HepG2 (cell line): ENCODE data around the gene CNPY4. TPM values are rescaled to one million over a fixed set of nuclear protein-coding genes. Genes with fewer than 3 reads are reported as not detected.

Experiments used
- ARNTL ChIP-seq: sonication (generic); formaldehyde crosslinking; IDR thresholded peaks from 2 replicates; pipeline ENCODE4 v1.4.0; 2020; ENCODE audit warnings: mild to moderate bottlenecking, missing genetic modification reagents
- BCL6 ChIP-seq: IDR thresholded peaks from 2 replicates; pipeline ENCODE4 v1.6.1; 2016; ENCODE audit warnings: missing genetic modification reagents, missing compliant biosample characterization
- MEIS2 ChIP-seq: sonication (generic); formaldehyde crosslinking; IDR thresholded peaks from 2 replicates; pipeline ENCODE4 v1.9.0; 2021; ENCODE audit warnings: mild to moderate bottlenecking, missing genetic modification reagents
- NONO ChIP-seq, 2 experiments: fragments of 450-650 bp in 1 of 2; sonication (generic) in 1 of 2; formaldehyde crosslinking in 1 of 2; IDR thresholded peaks in 1 of 2; conservative IDR thresholded peaks in 1 of 2; 2 replicates each; pipeline versions ENCODE4 v1.6.1 to v1.8.0; 2017 to 2022; ENCODE audit warnings: mild to moderate bottlenecking in 1 of 2, missing genetic modification reagents in 1 of 2, moderate library complexity in 1 of 2
- REL ChIP-seq: sonication (generic); formaldehyde crosslinking; conservative IDR thresholded peaks from 2 replicates; pipeline ENCODE4 v1.8.0; 2022; ENCODE audit warnings: mild to moderate bottlenecking, missing genetic modification reagents, moderate library complexity
- SIN3B ChIP-seq: fragments of 150-350 bp; IDR thresholded peaks from 2 replicates; pipeline ENCODE4 v1.6.1; 2014; ENCODE audit warnings: low read length
- SRSF9 ChIP-seq: fragments of 200-400 bp; formaldehyde crosslinking; IDR thresholded peaks from 2 replicates; pipeline ENCODE4 v1.6.1; 2018; ENCODE audit warnings: borderline replicate concordance, mild to moderate bottlenecking, low read depth, low read length; ENCODE audit not compliant: insufficient read depth, poor library complexity, severe bottlenecking
- ZFAT ChIP-seq: sonication (generic); formaldehyde crosslinking; conservative IDR thresholded peaks from 2 replicates; pipeline ENCODE4 v1.8.1; 2023; ENCODE audit warnings: missing genetic modification reagents, inconsistent platforms
- ZNF678 ChIP-seq: sonication (generic); formaldehyde crosslinking; IDR thresholded peaks from 2 replicates; pipeline ENCODE4 v1.4.0; 2020; ENCODE audit warnings: mild to moderate bottlenecking, missing genetic modification reagents
- ZNF761 ChIP-seq: sonication (generic); formaldehyde crosslinking; conservative IDR thresholded peaks from 2 replicates; pipeline ENCODE4 v1.4.0; 2020; ENCODE audit warnings: mild to moderate bottlenecking, missing genetic modification reagents
- ZNF776 ChIP-seq: sonication (generic); formaldehyde crosslinking; IDR thresholded peaks from 2 replicates; pipeline ENCODE4 v1.4.0; 2020; ENCODE audit warnings: mild to moderate bottlenecking, missing genetic modification reagents
- ZNF891 ChIP-seq: sonication (generic); formaldehyde crosslinking; IDR thresholded peaks from 2 replicates; pipeline ENCODE4 v1.5.0; 2020; ENCODE audit warnings: mild to moderate bottlenecking, missing genetic modification reagents
- polyA plus RNA-seq, 8 experiments: library from polyadenylated mRNA; depleted of rRNA in 3 of 8; stranded (reverse) in 7 of 8; unstranded in 1 of 8; fragments of >200 nt; fragmentation: Illumina TruSeq in 4 of 8; extraction: Trizol in 4 of 8; gene quantifications; 2 replicates each; pipeline versions ENCODE4 v1.2.1 to v1.2.3, GENCODE V29; 2011 to 2016; ENCODE audit warnings: low read depth in 4 of 8, missing spikeins in 1 of 8, mixed read lengths in 1 of 8; ENCODE audit not compliant: insufficient read depth in 1 of 8
- total RNA-seq, 5 experiments: library from RNA; depleted of rRNA; stranded (reverse); fragments of >200 nt; fragmentation: Illumina TruSeq; extraction: Trizol; gene quantifications; 2 replicates each; pipeline ENCODE4 v1.2.3, GENCODE V29; 2016; ENCODE audit warnings: low read depth in 1 of 5
- TF ChIP-seq, protein P1 (sequence below): sonication (generic); formaldehyde crosslinking; IDR thresholded peaks from 2 replicates; pipeline ENCODE4 v1.5.0; 2020; ENCODE audit warnings: mild to moderate bottlenecking, missing genetic modification reagents, borderline replicate concordance
- TF ChIP-seq, protein P2 (sequence below): sonication (generic); formaldehyde crosslinking; IDR thresholded peaks from 2 replicates; pipeline ENCODE4 v1.5.0; 2020; ENCODE audit warnings: missing genetic modification reagents
- TF ChIP-seq, protein P3 (sequence below): fragments of 450-650 bp; IDR thresholded peaks from 2 replicates; pipeline ENCODE4 v1.6.1; 2017; ENCODE audit warnings: mild to moderate bottlenecking
- TF ChIP-seq, protein P4 (sequence below): sonication (generic); formaldehyde crosslinking; IDR thresholded peaks from 2 replicates; pipeline ENCODE4 v1.9.0; 2021; ENCODE audit warnings: missing genetic modification reagents, mild to moderate bottlenecking, borderline replicate concordance
- TF ChIP-seq, protein P5 (sequence below): sonication (generic); formaldehyde crosslinking; conservative IDR thresholded peaks from 2 replicates; pipeline ENCODE4 v1.8.0; 2022; ENCODE audit warnings: low read depth, missing genetic modification reagents
- TF ChIP-seq, protein P6 (sequence below): IDR thresholded peaks from 2 replicates; pipeline ENCODE4 v1.6.1; 2016; ENCODE audit warnings: low read depth, borderline replicate concordance

Gene CNPY4
- total and polyA plus RNA-seq, 2 of the 13 experiments (the other 11 are each of a cell fraction or from before 2014, with no cell fraction given) = 6.2 to 12.7 TPM

DNA sequence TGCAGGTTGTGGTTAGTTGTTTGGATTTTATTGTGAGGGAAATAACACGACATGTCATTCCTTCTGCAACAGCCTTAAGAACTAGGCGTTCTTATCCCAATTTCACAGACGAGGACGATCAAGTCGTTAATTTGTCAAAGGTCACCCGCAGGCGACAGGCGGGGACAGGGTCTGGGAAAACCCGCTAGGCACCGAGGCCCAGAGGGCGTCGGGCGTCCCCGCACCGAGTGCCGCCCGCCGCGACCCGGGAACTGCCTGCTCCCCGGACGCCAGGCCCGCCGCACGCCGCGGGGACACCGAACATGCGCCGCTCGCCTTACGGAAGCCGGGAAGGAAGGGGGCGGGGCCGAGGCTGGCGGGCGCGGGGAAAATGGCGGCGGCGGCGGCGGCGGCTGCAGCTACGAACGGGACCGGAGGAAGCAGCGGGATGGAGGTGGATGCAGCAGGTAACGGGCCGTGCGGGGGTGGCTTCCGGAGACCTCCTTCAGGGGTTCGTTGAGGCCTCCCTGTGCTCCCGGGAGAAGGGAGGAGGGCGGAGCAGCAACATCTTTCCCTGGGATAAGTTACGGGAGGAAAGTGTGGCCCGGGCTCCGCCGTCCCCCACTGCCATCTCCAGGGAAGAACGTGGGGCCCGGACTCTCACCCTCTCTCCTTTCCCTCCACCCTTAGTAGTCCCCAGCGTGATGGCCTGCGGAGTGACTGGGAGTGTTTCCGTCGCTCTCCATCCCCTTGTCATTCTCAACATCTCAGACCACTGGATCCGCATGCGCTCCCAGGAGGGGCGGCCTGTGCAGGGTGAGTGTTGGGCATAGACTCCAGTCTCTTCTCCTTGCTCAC is 30.6 kb upstream of the CNPY4 start, which contains the start of gene COPS6 (continued):
- TF ChIP-seq, protein P1, sequence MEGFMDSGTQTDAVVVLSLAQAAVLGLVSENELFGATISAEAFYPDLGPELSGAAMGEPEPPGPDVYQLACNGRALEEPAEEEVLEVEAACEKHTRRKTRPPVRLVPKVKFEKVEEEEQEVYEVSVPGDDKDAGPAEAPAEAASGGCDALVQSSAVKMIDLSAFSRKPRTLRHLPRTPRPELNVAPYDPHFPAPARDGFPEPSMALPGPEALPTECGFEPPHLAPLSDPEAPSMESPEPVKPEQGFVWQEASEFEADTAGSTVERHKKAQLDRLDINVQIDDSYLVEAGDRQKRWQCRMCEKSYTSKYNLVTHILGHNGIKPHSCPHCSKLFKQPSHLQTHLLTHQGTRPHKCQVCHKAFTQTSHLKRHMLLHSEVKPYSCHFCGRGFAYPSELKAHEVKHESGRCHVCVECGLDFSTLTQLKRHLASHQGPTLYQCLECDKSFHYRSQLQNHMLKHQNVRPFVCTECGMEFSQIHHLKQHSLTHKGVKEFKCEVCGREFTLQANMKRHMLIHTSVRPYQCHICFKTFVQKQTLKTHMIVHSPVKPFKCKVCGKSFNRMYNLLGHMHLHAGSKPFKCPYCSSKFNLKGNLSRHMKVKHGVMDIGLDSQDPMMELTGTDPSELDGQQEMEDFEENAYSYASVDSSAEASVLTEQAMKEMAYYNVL (CRISPR knock-in tag) = no peak; the same call in 1 of the 2 replicates
- TF ChIP-seq ZNF776 (peak; percentile 87; the same call in 1 of the 2 replicates), ZNF761 (CRISPR knock-in tag) (peak; percentile 87), ARNTL (CRISPR knock-in tag) (peak; percentile 90), ZNF678 (peak; percentile 96; the same call in 1 of the 2 replicates), SIN3B (no peak), SRSF9 (no peak), MEIS2 (CRISPR knock-in tag) (peak; percentile 76), ZNF891 (CRISPR knock-in tag) (peak; percentile 85; the same call in 1 of the 2 replicates), REL (peak; percentile 98), NONO (IDR thresholded peaks at IDR 0.05) (no peak), NONO (CRISPR knock-in tag; conservative IDR thresholded peaks at IDR 0.05) (peak; percentile 97), ZFAT (no peak), BCL6 (CRISPR knock-in tag) (peak; percentile 66)
- TF ChIP-seq, protein P2, sequence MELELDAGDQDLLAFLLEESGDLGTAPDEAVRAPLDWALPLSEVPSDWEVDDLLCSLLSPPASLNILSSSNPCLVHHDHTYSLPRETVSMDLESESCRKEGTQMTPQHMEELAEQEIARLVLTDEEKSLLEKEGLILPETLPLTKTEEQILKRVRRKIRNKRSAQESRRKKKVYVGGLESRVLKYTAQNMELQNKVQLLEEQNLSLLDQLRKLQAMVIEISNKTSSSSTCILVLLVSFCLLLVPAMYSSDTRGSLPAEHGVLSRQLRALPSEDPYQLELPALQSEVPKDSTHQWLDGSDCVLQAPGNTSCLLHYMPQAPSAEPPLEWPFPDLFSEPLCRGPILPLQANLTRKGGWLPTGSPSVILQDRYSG (CRISPR knock-in tag) = peak; percentile 95
- TF ChIP-seq, protein P3, sequence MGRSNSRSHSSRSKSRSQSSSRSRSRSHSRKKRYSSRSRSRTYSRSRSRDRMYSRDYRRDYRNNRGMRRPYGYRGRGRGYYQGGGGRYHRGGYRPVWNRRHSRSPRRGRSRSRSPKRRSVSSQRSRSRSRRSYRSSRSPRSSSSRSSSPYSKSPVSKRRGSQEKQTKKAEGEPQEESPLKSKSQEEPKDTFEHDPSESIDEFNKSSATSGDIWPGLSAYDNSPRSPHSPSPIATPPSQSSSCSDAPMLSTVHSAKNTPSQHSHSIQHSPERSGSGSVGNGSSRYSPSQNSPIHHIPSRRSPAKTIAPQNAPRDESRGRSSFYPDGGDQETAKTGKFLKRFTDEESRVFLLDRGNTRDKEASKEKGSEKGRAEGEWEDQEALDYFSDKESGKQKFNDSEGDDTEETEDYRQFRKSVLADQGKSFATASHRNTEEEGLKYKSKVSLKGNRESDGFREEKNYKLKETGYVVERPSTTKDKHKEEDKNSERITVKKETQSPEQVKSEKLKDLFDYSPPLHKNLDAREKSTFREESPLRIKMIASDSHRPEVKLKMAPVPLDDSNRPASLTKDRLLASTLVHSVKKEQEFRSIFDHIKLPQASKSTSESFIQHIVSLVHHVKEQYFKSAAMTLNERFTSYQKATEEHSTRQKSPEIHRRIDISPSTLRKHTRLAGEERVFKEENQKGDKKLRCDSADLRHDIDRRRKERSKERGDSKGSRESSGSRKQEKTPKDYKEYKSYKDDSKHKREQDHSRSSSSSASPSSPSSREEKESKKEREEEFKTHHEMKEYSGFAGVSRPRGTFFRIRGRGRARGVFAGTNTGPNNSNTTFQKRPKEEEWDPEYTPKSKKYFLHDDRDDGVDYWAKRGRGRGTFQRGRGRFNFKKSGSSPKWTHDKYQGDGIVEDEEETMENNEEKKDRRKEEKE = no peak
- TF ChIP-seq, protein P4, sequence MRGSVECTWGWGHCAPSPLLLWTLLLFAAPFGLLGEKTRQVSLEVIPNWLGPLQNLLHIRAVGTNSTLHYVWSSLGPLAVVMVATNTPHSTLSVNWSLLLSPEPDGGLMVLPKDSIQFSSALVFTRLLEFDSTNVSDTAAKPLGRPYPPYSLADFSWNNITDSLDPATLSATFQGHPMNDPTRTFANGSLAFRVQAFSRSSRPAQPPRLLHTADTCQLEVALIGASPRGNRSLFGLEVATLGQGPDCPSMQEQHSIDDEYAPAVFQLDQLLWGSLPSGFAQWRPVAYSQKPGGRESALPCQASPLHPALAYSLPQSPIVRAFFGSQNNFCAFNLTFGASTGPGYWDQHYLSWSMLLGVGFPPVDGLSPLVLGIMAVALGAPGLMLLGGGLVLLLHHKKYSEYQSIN = no peak
- TF ChIP-seq, protein P5, sequence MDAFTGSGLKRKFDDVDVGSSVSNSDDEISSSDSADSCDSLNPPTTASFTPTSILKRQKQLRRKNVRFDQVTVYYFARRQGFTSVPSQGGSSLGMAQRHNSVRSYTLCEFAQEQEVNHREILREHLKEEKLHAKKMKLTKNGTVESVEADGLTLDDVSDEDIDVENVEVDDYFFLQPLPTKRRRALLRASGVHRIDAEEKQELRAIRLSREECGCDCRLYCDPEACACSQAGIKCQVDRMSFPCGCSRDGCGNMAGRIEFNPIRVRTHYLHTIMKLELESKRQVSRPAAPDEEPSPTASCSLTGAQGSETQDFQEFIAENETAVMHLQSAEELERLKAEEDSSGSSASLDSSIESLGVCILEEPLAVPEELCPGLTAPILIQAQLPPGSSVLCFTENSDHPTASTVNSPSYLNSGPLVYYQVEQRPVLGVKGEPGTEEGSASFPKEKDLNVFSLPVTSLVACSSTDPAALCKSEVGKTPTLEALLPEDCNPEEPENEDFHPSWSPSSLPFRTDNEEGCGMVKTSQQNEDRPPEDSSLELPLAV (CRISPR knock-in tag) = peak; percentile 92; the same call in 1 of the 2 replicates
- TF ChIP-seq, protein P6, sequence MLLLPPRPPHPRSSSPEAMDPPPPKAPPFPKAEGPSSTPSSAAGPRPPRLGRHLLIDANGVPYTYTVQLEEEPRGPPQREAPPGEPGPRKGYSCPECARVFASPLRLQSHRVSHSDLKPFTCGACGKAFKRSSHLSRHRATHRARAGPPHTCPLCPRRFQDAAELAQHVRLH (CRISPR knock-in tag) = peak; percentile 96
